Skin of body (tissue), 2 donors: Measurements from ENCODE around the gene PROM1. TPM values are rescaled to one million over a fixed set of nuclear protein-coding genes. Genes with fewer than 3 reads are reported as not detected.

Experiments
- DNase-seq: peaks from one replicate; lab custom pipeline; 2025; lab: John Stamatoyannopoulos, UW
- total RNA-seq: library from RNA; depleted of rRNA; stranded (reverse); fragments of >200 nt; gene quantifications from one replicate; pipeline ENCODE4 v1.2.3, GENCODE V29; 2014

PROM1 gene, protein sequence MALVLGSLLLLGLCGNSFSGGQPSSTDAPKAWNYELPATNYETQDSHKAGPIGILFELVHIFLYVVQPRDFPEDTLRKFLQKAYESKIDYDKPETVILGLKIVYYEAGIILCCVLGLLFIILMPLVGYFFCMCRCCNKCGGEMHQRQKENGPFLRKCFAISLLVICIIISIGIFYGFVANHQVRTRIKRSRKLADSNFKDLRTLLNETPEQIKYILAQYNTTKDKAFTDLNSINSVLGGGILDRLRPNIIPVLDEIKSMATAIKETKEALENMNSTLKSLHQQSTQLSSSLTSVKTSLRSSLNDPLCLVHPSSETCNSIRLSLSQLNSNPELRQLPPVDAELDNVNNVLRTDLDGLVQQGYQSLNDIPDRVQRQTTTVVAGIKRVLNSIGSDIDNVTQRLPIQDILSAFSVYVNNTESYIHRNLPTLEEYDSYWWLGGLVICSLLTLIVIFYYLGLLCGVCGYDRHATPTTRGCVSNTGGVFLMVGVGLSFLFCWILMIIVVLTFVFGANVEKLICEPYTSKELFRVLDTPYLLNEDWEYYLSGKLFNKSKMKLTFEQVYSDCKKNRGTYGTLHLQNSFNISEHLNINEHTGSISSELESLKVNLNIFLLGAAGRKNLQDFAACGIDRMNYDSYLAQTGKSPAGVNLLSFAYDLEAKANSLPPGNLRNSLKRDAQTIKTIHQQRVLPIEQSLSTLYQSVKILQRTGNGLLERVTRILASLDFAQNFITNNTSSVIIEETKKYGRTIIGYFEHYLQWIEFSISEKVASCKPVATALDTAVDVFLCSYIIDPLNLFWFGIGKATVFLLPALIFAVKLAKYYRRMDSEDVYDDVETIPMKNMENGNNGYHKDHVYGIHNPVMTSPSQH
- 8.2 TPM for total RNA-seq

- no peak for DNase-seq
Measured at GRCh38 chr4:16083241-16084191, at the start of gene PROM1. Gene PROM1 (minus strand): TSS chr4:16084023. CDS start chr4:16075906, 8,117 bp downstream.

- DNase-seq: no peak
Measured at GRCh38 chr4:16133406-16133805, 49.6 kb upstream of the PROM1 start.

GRCh38 chr4:16131293-16131692 is 47.5 kb upstream of the PROM1 start:
- no peak for DNase-seq

- DNase-seq: no peak
Measured at GRCh38 chr4:16129336-16129735, 45.5 kb upstream of the PROM1 start.

GRCh38 chr4:16126714-16127113 is 42.9 kb upstream of the PROM1 start:
- no peak for DNase-seq

GRCh38 chr4:16125571-16126445 is 42.0 kb upstream of the PROM1 start:
- DNase-seq: peak; percentile 1

DNA sequence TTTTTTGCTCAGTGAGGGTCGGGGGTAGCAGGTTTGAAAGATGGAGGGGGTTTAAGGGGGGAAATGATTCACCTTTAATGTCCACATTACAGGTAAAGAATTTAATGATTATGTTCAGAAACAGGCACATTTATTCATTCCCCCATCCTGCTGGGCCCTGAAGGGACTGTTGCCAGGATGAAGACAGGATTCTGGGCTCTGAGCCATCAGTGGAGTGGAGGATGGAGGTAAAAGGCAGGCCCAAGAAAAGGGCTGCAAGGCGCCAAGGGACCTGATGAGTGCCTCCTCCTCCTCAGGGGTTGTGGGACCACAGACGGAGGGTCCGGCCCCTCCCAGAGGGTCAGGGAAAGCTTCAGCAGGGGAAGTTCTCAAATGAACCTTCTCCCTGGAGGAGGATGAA is 40.4 kb upstream of the PROM1 start:
- no peak for DNase-seq

DNA sequence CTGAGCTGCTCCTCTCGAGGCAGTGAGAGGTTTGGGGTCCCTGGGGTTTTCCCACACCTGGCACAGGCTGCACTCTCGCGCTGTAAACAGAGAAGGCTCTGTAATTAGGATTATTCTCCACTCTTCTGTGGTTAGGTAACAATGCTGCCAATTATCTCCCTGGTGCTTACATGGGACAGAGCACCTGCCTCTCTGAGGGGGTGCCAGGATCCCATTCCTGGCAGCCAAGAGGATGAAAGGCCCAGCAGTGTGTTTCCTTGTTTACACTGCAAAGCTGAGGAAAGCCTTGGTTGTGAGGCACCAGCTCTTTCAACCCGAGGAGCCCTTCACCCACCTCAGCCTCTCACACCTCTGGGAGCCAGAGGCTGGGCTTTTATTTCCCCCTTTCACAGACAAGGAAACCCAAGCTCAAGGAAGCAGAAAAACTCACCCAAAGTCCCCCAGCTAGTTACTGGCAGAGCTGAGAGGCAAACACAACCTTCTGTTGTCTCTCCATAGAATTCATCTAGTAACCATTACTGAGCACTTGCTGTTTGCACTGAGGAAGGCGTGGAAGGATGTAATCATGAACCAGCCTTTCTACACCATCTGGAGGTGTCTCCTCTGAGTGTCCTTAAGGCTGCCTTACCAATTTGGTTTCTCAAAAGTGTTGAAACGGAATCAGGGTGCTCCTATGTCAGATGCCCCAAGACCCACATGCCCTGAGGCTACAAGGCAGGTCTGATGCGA is 39.7 kb upstream of the PROM1 start:
- DNase-seq: no peak

GRCh38 chr4:16122784-16123183 is 39.0 kb upstream of the PROM1 start:
- no peak for DNase-seq

GRCh38 chr4:16122308-16122711 is 38.5 kb upstream of the PROM1 start:
- no peak for DNase-seq

- no peak for DNase-seq
Measured at GRCh38 chr4:16120720-16121119, 36.9 kb upstream of the PROM1 start.

DNA sequence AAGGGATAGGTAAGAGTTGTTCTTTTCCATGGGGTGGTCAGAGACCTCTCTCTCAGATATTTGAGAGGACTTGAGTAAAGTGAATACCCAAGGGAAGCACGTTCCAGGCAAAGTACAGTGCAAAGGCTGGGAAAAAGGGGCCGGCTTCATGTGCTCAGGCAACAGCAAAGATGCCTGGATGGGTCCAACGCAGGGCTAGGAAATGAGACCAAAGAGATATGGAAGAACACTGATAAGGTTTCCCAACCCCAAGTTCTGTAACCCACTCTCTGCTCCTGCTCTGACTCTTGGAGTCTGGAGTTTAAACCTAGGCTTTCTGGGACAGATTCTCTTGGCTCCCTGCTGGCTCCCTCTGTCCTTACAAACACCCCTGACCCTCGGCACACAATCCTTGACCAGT is 36.2 kb upstream of the PROM1 start:
- DNase-seq: no peak

GRCh38 chr4:16118090-16118489 is 34.3 kb upstream of the PROM1 start:
- peak; percentile 59 for DNase-seq

- no peak for DNase-seq
Measured at GRCh38 chr4:16117164-16117563, 33.3 kb upstream of the PROM1 start.

- DNase-seq: no peak
Measured at GRCh38 chr4:16116493-16116990, 32.7 kb upstream of the PROM1 start.

DNA sequence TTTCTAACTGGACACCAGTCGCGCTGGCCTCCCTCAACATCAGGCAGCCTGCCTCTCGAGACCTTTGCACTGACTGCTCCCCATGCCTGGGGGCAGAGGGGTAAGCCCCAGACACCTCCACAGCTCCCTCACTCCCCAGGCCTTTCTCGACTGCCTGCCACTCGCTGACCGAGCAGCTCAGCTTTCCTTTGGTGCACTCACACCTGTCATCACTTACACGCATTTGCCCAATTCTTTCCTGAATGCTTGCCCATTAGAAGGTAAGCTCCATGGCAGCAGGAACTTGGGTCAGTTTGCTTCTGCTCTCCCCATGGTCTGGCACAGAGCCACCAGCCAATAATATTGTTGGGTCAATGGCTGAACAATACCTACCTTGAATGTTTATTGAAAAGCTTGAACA is 32.2 kb upstream of the PROM1 start:
- no peak for DNase-seq

DNA sequence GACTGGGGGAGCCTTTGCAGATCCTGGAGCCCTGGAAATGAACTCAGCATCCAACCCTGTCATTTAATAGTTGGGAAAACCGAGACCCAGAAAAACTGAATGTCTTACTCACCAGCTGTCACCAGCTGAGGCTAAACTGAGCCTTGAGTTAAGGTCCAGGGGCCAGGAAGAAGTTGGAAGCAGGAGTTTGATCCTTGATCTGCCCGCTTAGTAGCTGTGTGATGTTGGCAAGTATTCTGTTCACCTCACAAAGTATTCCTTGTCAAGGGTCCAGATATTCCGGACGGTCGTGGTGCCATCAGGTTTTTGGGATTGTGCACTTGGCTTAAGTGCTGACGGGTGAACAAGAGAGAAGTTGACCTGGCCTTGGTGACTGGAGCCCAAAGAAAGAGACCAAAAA is 30.7 kb upstream of the PROM1 start:
- no peak for DNase-seq

DNA sequence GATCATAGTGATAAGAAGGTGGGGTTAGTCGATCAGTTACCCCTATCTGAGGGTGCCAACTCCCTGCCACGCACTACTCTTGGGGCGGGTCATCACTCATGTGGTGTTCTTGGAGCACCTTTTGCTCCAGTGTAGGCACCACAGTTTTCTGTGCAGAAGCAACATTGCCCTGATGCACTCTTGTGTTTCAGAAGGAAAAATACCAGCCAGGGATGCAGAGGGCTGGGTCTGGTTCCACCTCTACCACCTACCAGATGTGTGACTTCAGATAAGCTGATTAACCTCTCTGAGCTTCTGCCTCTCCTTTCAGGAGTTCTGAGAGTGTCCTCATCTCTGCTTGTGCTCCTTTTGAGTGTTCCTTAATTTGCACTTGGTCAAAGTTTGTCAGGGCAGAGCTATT is 29.9 kb upstream of the PROM1 start:
- no peak for DNase-seq

- DNase-seq: no peak
Measured at GRCh38 chr4:16111533-16111932, 27.7 kb upstream of the PROM1 start.
